ENCODE data around the gene ZNF775. TPM values are rescaled to one million over a fixed set of nuclear protein-coding genes. Genes with fewer than 3 reads are reported as not detected.
A peak's percentile ranks its signal among the peaks of the same experiment; 100 is the strongest.
"Not testable (repeated sequence)": the region's sequence is repeated elsewhere in the genome, so short reads cannot be mapped to it uniquely, and the experiment has no call there.

Gene ZNF775
- polyA plus RNA-seq, 6 donors from 2014 or later: 1.4 to 8.9 (median 4.5) TPM

GRCh38 chr7:150384406-150385301, 5.5 kb downstream of the ZNF775 start:
- Mint-ChIP-seq H3K27ac (no peak overlapping the region), H3K36me3 (no peaks in the 10 kb centered on the region), H3K4me3 (no peak overlapping the region), H3K9me3 (no peaks in the 10 kb centered on the region), H3K4me1 (peaks cover 20 to 39% (median 22%) of the 10 kb centered on the region in 3 donors), H3K27me3 (no peaks in the 10 kb centered on the region)
- DNase-seq: no peak
- no peak for ATAC-seq (ENCODE audit: low read depth in 2 of 2)

DNA sequence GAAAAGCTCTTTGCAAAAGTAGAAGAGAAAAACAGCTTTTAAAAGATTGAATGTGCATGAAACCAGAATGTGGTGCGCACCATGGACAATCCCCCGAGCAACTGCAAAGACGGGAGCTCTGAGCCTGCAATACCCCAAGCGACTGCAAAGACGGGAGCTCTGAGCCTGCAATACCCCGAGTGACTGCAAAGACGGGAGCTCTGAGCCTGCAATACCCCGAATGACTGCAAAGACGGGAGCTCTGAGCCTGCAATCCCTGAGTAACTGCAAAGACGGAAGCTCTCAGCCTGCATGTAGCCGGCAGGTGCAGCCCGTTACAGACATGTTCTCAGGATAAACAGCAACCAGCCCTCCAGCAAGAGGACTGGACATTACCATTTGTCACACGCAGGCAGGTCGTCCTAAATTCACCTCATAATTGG, 6.2 kb downstream of the ZNF775 start:
- Mint-ChIP-seq H3K27ac (no peak overlapping the region), H3K27me3 (no peaks in the 10 kb centered on the region), H3K4me3 (no peak overlapping the region), H3K9me3 (no peaks in the 10 kb centered on the region), H3K36me3 (no peaks in the 10 kb centered on the region), H3K4me1 (peaks cover 14 to 32% (median 16%) of the 10 kb centered on the region in 3 donors)
- DNase-seq (no peak), ATAC-seq (ENCODE audit: low read depth in 2 of 2) (no peak)

DNA sequence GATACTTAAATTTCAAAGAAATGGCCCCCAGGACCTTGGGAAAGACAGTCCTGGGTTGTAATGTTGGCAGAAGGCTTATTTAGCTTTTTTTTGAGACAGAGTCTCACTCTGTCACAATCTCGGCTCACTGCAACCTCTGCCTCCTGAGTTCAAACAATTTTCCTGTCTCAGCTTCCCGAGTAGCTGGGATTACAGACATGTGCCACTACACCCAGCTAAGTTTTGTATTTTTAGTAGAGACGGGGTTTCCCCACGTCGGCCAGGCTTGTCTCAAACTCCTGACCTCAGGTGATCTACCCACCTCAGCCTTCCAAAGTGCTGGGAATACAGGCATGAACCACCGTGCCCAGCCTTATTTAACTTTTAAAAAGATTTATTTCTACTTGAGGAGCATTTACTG, 6.8 kb downstream of the ZNF775 start:
- H3K4me3 Mint-ChIP-seq; H3K27ac Mint-ChIP-seq; DNase-seq; H3K27me3 Mint-ChIP-seq; H3K36me3 Mint-ChIP-seq; H3K9me3 Mint-ChIP-seq; ATAC-seq (ENCODE audit: low read depth in 2 of 2): not testable (repeated sequence)
- peaks cover 8 to 26% (median 10%) of the 10 kb centered on the region in 3 donors for H3K4me1 Mint-ChIP-seq

DNA sequence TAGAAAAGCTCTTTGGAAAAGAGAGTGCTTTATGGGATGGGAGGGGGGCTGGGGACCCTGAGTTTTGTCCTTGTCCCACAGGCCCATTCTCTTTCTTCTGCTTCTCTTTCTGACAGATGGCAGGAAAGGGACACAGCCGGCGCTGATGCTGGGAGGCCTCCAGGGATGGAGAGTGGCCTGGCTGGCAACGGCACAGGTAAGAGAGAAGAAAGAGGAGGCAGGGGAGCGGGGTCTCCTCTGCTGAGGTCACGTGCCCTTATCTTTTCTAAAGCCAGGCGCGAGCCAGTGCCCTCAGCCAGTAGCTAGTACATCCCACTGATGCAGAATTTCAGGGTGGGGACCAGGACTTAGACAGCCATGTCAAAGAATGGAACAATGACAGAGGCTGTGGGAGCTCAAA, 9.2 kb downstream of the ZNF775 start:
- Mint-ChIP-seq H3K36me3 (peaks cover 0 to 10% of the 10 kb centered on the region in 2 donors), H3K27ac (no peak overlapping the region), H3K4me1 (peaks cover 0 to 11% (median 4%) of the 10 kb centered on the region in 3 donors), H3K9me3 (no peaks in the 10 kb centered on the region), H3K4me3 (no peak overlapping the region), H3K27me3 (no peaks in the 10 kb centered on the region)
- ATAC-seq (ENCODE audit: low read depth in 2 of 2) (no peak), DNase-seq (no peak)

- DNase-seq: no peak
These were observed 9.8 kb downstream of the ZNF775 start for GRCh38 chr7:150388709-150389531.

GRCh38 chr7:150389532-150389816, 10.3 kb downstream of the ZNF775 start:
- Mint-ChIP-seq H3K36me3 (peaks cover 0 to 10% of the 10 kb centered on the region in 2 donors), H3K4me3 (no peak overlapping the region), H3K27ac (peak overlapping the region in 1 of 6 donors; percentile 77), H3K27me3 (no peaks in the 10 kb centered on the region), H3K4me1 (peaks cover 0 to 4% (median 3%) of the 10 kb centered on the region in 3 donors), H3K9me3 (no peaks in the 10 kb centered on the region)
- DNase-seq (no peak), ATAC-seq (ENCODE audit: low read depth in 2 of 2) (no peak)

More at GRCh38 chr7:150388709-150389531, 9.8 kb downstream of the ZNF775 start:
- no peak overlapping the region for H3K27ac Mint-ChIP-seq
- H3K9me3 Mint-ChIP-seq: no peaks in the 10 kb centered on the region
- peak in 1 of 2 donors; percentile 23 for ATAC-seq (ENCODE audit: low read depth in 2 of 2)
- peaks cover 0 to 9% (median 3%) of the 10 kb centered on the region in 3 donors for H3K4me1 Mint-ChIP-seq
- no peaks in the 10 kb centered on the region for H3K27me3 Mint-ChIP-seq
- H3K4me3 Mint-ChIP-seq: no peak overlapping the region
- H3K36me3 Mint-ChIP-seq: peaks cover 0 to 10% of the 10 kb centered on the region in 2 donors

GRCh38 chr7:150390205-150390604, 11.1 kb downstream of the ZNF775 start:
- Mint-ChIP-seq H3K4me3 (no peak overlapping the region), H3K9me3 (no peaks in the 10 kb centered on the region)

DNA sequence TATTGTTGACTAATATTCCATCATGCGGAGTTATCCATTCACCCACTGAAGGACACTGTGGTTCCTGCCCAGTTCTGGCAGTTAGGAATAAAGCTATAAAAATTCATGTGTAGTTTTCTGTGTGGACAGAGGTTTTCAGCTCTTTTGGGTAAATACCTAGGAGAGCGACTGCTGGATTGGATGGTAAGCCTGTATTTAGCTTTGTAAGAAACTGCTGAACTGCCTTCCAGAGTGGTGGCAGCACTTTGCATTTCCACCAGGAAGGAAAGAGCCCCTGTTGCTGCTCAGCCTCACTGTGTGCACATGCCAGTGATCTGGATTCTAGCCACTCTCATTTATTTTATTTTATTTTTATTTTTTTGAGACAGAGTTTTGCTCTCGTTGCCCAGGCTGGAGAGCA, 14.2 kb downstream of the ZNF775 start:
- peaks cover 0 to 10% of the 10 kb centered on the region in 2 donors for H3K36me3 Mint-ChIP-seq
- no peak overlapping the region for H3K4me3 Mint-ChIP-seq
- peaks cover 0 to 4% (median 0%) of the 10 kb centered on the region in 3 donors for H3K4me1 Mint-ChIP-seq
- H3K27ac Mint-ChIP-seq: peak overlapping the region in 1 of 6 donors; percentile 30
- no peaks in the 10 kb centered on the region for H3K9me3 Mint-ChIP-seq
- no peaks in the 10 kb centered on the region for H3K27me3 Mint-ChIP-seq
- ATAC-seq (ENCODE audit: low read depth in 2 of 2) (no peak), DNase-seq (no peak)

More at GRCh38 chr7:150390205-150390604, 11.1 kb downstream of the ZNF775 start:
- H3K36me3 Mint-ChIP-seq: peaks cover 0 to 10% of the 10 kb centered on the region in 2 donors
- H3K27me3 Mint-ChIP-seq: no peaks in the 10 kb centered on the region
- ATAC-seq (ENCODE audit: low read depth in 2 of 2): no peak
- no peak overlapping the region for H3K27ac Mint-ChIP-seq
- no peak for DNase-seq
- peaks cover 0 to 3% (median 0%) of the 10 kb centered on the region in 3 donors for H3K4me1 Mint-ChIP-seq

DNA sequence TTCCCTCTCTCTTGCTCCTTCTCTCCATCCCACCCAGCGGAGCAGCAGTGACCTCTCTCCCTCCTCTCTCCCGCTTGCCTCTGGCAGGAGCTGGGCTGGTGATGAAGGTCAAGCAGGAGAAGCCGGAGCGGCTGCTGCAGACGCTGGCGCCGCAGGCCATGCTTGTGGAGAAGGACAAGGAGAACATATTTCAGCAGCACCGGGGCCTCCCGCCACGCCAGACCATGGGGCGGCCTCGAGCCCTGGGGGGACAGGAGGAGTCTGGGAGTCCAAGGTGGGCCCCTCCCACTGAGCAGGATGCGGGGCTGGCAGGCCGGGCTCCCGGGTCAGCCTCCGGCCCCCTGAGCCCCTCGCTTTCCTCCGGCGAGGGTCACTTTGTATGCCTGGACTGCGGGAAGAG, 17.3 kb downstream of the ZNF775 start:
- peak overlapping the region in 2 of 6 donors; percentile 65 to 89 for H3K27ac Mint-ChIP-seq
- H3K9me3 Mint-ChIP-seq: no peaks in the 10 kb centered on the region
- DNase-seq (no peak), ATAC-seq (ENCODE audit: low read depth in 2 of 2) (no peak)
- peaks cover 7 to 11% (median 10%) of the 10 kb centered on the region in 3 donors for H3K4me1 Mint-ChIP-seq
- no peak overlapping the region for H3K4me3 Mint-ChIP-seq
- H3K36me3 Mint-ChIP-seq: peaks cover 0 to 4% of the 10 kb centered on the region in 2 donors
- no peaks in the 10 kb centered on the region for H3K27me3 Mint-ChIP-seq

GRCh38 chr7:150396851-150397260, 17.7 kb downstream of the ZNF775 start:
- DNase-seq: no peak
- no peaks in the 10 kb centered on the region for H3K27me3 Mint-ChIP-seq
- H3K27ac Mint-ChIP-seq: no peak overlapping the region
- H3K36me3 Mint-ChIP-seq: peaks cover 0 to 4% of the 10 kb centered on the region in 2 donors
- no peak for ATAC-seq (ENCODE audit: low read depth in 2 of 2)
- H3K9me3 Mint-ChIP-seq: no peaks in the 10 kb centered on the region
- no peak overlapping the region for H3K4me3 Mint-ChIP-seq
- H3K4me1 Mint-ChIP-seq: peaks cover 7 to 13% (median 11%) of the 10 kb centered on the region in 3 donors

DNA sequence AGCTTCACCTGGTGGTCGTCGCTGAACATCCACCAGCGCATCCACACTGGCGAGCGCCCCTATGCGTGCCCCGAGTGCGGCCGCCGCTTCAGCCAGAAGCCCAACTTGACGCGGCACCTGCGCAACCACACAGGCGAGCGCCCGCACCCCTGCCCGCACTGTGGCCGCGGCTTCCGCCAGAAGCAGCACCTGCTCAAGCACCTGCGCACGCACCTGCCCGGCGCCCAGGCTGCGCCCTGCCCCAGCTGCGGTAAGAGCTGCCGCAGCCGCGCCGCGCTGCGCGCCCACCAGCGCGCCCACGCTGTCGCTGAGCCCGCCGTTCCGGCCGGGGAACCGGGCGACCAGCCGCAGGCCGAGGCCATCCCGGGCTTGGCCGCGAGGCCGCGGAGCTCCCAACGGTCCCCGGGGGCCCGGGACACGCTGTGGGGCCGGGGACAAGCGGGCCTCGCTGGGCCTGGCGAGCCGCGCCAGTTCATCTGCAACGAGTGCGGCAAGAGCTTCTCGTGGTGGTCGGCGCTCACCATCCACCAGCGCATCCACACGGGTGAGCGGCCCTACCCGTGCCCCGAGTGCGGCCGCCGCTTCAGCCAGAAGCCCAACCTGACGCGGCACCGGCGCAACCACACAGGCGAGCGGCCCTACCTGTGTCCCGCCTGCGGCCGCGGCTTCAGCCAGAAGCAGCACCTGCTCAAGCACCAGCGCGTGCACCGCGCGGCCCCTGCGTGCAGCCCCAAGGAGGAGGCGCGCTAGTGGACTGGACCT, 18.4 kb downstream of the ZNF775 start:
- no peaks in the 10 kb centered on the region for H3K9me3 Mint-ChIP-seq
- H3K4me1 Mint-ChIP-seq: peaks cover 12 to 17% (median 14%) of the 10 kb centered on the region in 3 donors
- no peak for DNase-seq
- ATAC-seq (ENCODE audit: low read depth in 2 of 2): no peak
- H3K36me3 Mint-ChIP-seq: no peaks in the 10 kb centered on the region
- H3K4me3 Mint-ChIP-seq: no peak overlapping the region
- H3K27ac Mint-ChIP-seq: no peak overlapping the region
- no peaks in the 10 kb centered on the region for H3K27me3 Mint-ChIP-seq

- no peaks in the 10 kb centered on the region for H3K36me3 Mint-ChIP-seq
- ATAC-seq (ENCODE audit: low read depth in 2 of 2) (no peak), DNase-seq (no peak)
- H3K27ac Mint-ChIP-seq: peak overlapping the region in 1 of 6 donors; percentile 74
- no peak overlapping the region for H3K4me3 Mint-ChIP-seq
- no peaks in the 10 kb centered on the region for H3K9me3 Mint-ChIP-seq
- H3K4me1 Mint-ChIP-seq: peaks cover 15 to 25% (median 16%) of the 10 kb centered on the region in 3 donors
- no peaks in the 10 kb centered on the region for H3K27me3 Mint-ChIP-seq
These were observed 19.2 kb downstream of the ZNF775 start for GRCh38 chr7:150398108-150398964.

All from naive B cell (primary cell).